BJ (cell line): ENCODE measurements around the gene ZNF189. TPM values are rescaled to one million over a fixed set of nuclear protein-coding genes. Genes with fewer than 3 reads are reported as not detected.

Experiments
- CTCF ChIA-PET: fragments of 350-600 bp; formaldehyde crosslinking; extraction: SDS; loops from one replicate; lab custom pipeline; 2021; ENCODE audit warnings: antibody characterized with exemption, inconsistent platforms; lab: Yijun Ruan, JAX
- POLR2A ChIA-PET: fragments of 300-600 bp; sonication (Branson Sonifier 250); formaldehyde crosslinking; extraction: SDS; loops from one replicate; lab custom pipeline; 2021; ENCODE audit warnings: antibody characterized with exemption; lab: Charles Lee
- DNase-seq: peaks from one replicate; pipeline ENCODE4 v3.0.0-alpha.2; 2011; ENCODE audit warnings: low read depth
- H3K27me3 ChIP-seq: 2 replicates; pipeline ENCODE4 v1.6.0; 2011; ENCODE audit warnings: low read length; ENCODE audit not compliant: control insufficient read depth, insufficient read depth
- H3K36me3 ChIP-seq: 2 replicates; pipeline ENCODE4 v1.5.1; 2011; ENCODE audit warnings: low read length; ENCODE audit not compliant: control insufficient read depth, insufficient read depth
- H3K4me3 ChIP-seq: 2 replicates; pipeline ENCODE4 v1.5.1; 2011; ENCODE audit warnings: low read depth, mild to moderate bottlenecking, control low read depth, low read length
- CTCF ChIP-seq: IDR thresholded peaks from 2 replicates; pipeline ENCODE4 v1.5.1; 2011; ENCODE audit warnings: low read depth, mild to moderate bottlenecking, control low read depth, inconsistent platforms, low read length, moderate library complexity; ENCODE audit not compliant: insufficient read depth
- polyA plus RNA-seq: library from polyadenylated mRNA; depleted of rRNA; stranded (reverse); fragments of >200 nt; gene quantifications from 2 replicates; pipeline ENCODE4 v1.2.3, GENCODE V29; 2011

Gene ZNF189
- polyA plus RNA-seq, 1 experiment, result 3.1 TPM

- H3K27me3 ChIP-seq, result no peaks in the 10 kb centered on the region
- no peaks in the 10 kb centered on the region for H3K36me3 ChIP-seq
- peak; percentile 42 for TF ChIP-seq CTCF
- CTCF ChIA-PET, result interaction anchor here (0.6 to 2.4 kb wide), 11 partner anchors 10 to 110 kb away, joined by 3 to 19 read pairs (median 3); partner anchors contain the start of genes MRPL50 and ZNF189
- DNase-seq, result no peak
- H3K4me3 ChIP-seq, result no peak overlapping the region
- POLR2A ChIA-PET, result no interaction called here
Observed at GRCh38 chr9:101388507-101388993, 10.1 kb upstream of the ZNF189 start.

GRCh38 chr9:101393135-101393534 lies 5.5 kb upstream of the ZNF189 start:
- H3K36me3 ChIP-seq, result no peaks in the 10 kb centered on the region
- no peak for TF ChIP-seq CTCF
- no peaks in the 10 kb centered on the region for H3K27me3 ChIP-seq
- ChIA-PET POLR2A (no interaction called here), CTCF (no interaction called here)
- DNase-seq, result no peak
- H3K4me3 ChIP-seq, result no peak overlapping the region

GRCh38 chr9:101394687-101395086 lies 4.0 kb upstream of the ZNF189 start:
- Histone ChIP-seq H3K36me3 (no peaks in the 10 kb centered on the region), H3K4me3 (no peak overlapping the region), H3K27me3 (no peaks in the 10 kb centered on the region)
- ChIA-PET CTCF (no interaction called here), POLR2A (no interaction called here)
- no peak for TF ChIP-seq CTCF
- no peak for DNase-seq

- H3K27me3 ChIP-seq, result no peaks in the 10 kb centered on the region
- peak overlapping the region; percentile 68 for H3K4me3 ChIP-seq
- CTCF ChIA-PET, result interaction anchor here (4.4 kb wide), 1 partner anchor 9 kb away, joined by 19 read pairs; no protein-coding TSS in a partner anchor
- no peak for TF ChIP-seq CTCF
- POLR2A ChIA-PET, result interaction anchor here (0.6 kb wide), 1 partner anchor 760 kb away, joined by 3 read pairs; no protein-coding TSS in a partner anchor
- peaks cover 3% of the 10 kb centered on the region; the same call in 1 of the 2 replicates for H3K36me3 ChIP-seq
- no peak for DNase-seq
Observed at GRCh38 chr9:101397746-101398067, 944 bp upstream of the ZNF189 start.

GRCh38 chr9:101398930-101399642 lies 435 bp downstream of the ZNF189 start:
- Histone ChIP-seq H3K36me3 (peaks cover 8% of the 10 kb centered on the region), H3K27me3 (no peaks in the 10 kb centered on the region), H3K4me3 (peak overlapping the region; percentile 68)
- no peak for TF ChIP-seq CTCF
- POLR2A ChIA-PET, result no interaction called here
- CTCF ChIA-PET, result interaction anchor here (4.4 kb wide), 1 partner anchor 11 kb away, joined by 19 read pairs; no protein-coding TSS in a partner anchor
- no peak for DNase-seq
